Gastrocnemius medialis (tissue), 4 donors: ENCODE results near the gene CORIN.

Experiments
- POLR2A ChIP-seq, 2 donors: fragments of 450-650 bp; IDR thresholded peaks; one replicate each; pipeline ENCODE4 v1.6.1; 2017; ENCODE audit warnings: antibody characterized with exemption in 2 of 2, mild to moderate bottlenecking in 2 of 2, moderate library complexity in 2 of 2
- TF ChIP-seq, protein P1 (sequence below), 5 experiments: fragments of 450-650 bp in 3 of 5; fragments of 200-600 bp in 2 of 5; sonication (generic) in 2 of 5; IDR thresholded peaks in 4 of 5; conservative IDR thresholded peaks in 1 of 5; 1 replicate in 4 of 5; 2 replicates in 1 of 5; pipeline ENCODE4 v1.5.1; 2016 to 2019; ENCODE audit warnings: antibody characterized with exemption in 5 of 5, mild to moderate bottlenecking in 3 of 5, moderate library complexity in 3 of 5

- TF ChIP-seq, protein P1, sequence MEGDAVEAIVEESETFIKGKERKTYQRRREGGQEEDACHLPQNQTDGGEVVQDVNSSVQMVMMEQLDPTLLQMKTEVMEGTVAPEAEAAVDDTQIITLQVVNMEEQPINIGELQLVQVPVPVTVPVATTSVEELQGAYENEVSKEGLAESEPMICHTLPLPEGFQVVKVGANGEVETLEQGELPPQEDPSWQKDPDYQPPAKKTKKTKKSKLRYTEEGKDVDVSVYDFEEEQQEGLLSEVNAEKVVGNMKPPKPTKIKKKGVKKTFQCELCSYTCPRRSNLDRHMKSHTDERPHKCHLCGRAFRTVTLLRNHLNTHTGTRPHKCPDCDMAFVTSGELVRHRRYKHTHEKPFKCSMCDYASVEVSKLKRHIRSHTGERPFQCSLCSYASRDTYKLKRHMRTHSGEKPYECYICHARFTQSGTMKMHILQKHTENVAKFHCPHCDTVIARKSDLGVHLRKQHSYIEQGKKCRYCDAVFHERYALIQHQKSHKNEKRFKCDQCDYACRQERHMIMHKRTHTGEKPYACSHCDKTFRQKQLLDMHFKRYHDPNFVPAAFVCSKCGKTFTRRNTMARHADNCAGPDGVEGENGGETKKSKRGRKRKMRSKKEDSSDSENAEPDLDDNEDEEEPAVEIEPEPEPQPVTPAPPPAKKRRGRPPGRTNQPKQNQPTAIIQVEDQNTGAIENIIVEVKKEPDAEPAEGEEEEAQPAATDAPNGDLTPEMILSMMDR (IDR thresholded peaks at IDR 0.05 in 4 of 5, conservative IDR thresholded peaks at IDR 0.05 in 1 of 5), result no peak
- no peak for TF ChIP-seq POLR2A (IDR thresholded peaks at IDR 0.05)
Observed at GRCh38 chr4:47615385-47615784, 222.5 kb downstream of the CORIN start.
